Forelimb muscle (tissue), 1 donor: ENCODE measurements around the gene FAM110C. TPM values are rescaled to one million over a fixed set of nuclear protein-coding genes. Genes with fewer than 3 reads are reported as not detected.
"Not testable (repeated sequence)": the region's sequence is repeated elsewhere in the genome, so short reads cannot be mapped to it uniquely, and the experiment has no call there.

Experiments
- DNase-seq: peaks from one replicate; pipeline ENCODE4 v3.0.0-alpha.2; 2013; ENCODE audit warnings: low read depth
- polyA plus RNA-seq: library from polyadenylated mRNA; unstranded; fragments of 120-200 nt; gene quantifications from one replicate; pipeline ENCODE4 v1.2.1, GENCODE V29; 2013; ENCODE audit not compliant: insufficient read length

The FAM110C gene
- 1.8 TPM for polyA plus RNA-seq

- DNase-seq = no peak
Observed at GRCh38 chr2:46471-47345, at the start of gene FAM110C. Gene FAM110C, minus strand, starts transcription at chr2:46505. Its CDS starts 120 bp downstream, at chr2:46385.

GRCh38 chr2:92326-92725 is 46.0 kb upstream of the FAM110C start:
- DNase-seq = no peak

GRCh38 chr2:90645-91312 is 44.5 kb upstream of the FAM110C start:
- no peak for DNase-seq

GRCh38 chr2:85761-86160 is 39.5 kb upstream of the FAM110C start:
- no peak for DNase-seq

GRCh38 chr2:84121-84520 is 37.8 kb upstream of the FAM110C start:
- no peak for DNase-seq

GRCh38 chr2:80971-81736 is 34.8 kb upstream of the FAM110C start:
- no peak for DNase-seq

GRCh38 chr2:80378-80777 is 34.1 kb upstream of the FAM110C start:
- DNase-seq = no peak

GRCh38 chr2:71309-72035 is 25.2 kb upstream of the FAM110C start:
- no peak for DNase-seq

GRCh38 chr2:69366-70344 is 23.4 kb upstream of the FAM110C start:
- no peak for DNase-seq

GRCh38 chr2:68637-69036 is 22.3 kb upstream of the FAM110C start:
- not testable (repeated sequence) for DNase-seq

- no peak for DNase-seq
Observed at GRCh38 chr2:66853-67252, 20.5 kb upstream of the FAM110C start.

- no peak for DNase-seq
Observed at GRCh38 chr2:65121-65520, 18.8 kb upstream of the FAM110C start.

- DNase-seq = no peak
Observed at GRCh38 chr2:55587-56448, 9.5 kb upstream of the FAM110C start.

- no peak for DNase-seq
Observed at GRCh38 chr2:51613-52012, 5.3 kb upstream of the FAM110C start.

- DNase-seq = no peak
Observed at GRCh38 chr2:47737-48136, 1.4 kb upstream of the FAM110C start.

GRCh38 chr2:47346-47725 is 1.0 kb upstream of the FAM110C start:
- no peak for DNase-seq

- no peak for DNase-seq
Observed at GRCh38 chr2:46131-46470, 204 bp downstream of the FAM110C start.

GRCh38 chr2:45342-46130 is 769 bp downstream of the FAM110C start:
- DNase-seq = no peak
